GM19025 (cell line): ENCODE data around the gene CTNNA3.

Experiments
- ATAC-seq: cut with Tn5 transposase; IDR thresholded peaks from one replicate; pipeline ENCODE4 v1.9.1; 2021; ENCODE audit warnings: mild to moderate bottlenecking, low read depth, moderate library complexity; ENCODE audit not compliant: unreplicated experiment

Gene CTNNA3

GRCh38 chr10:66629996-66630395 lies 1066.0 kb downstream of the CTNNA3 start:
- ATAC-seq = no peak

DNA sequence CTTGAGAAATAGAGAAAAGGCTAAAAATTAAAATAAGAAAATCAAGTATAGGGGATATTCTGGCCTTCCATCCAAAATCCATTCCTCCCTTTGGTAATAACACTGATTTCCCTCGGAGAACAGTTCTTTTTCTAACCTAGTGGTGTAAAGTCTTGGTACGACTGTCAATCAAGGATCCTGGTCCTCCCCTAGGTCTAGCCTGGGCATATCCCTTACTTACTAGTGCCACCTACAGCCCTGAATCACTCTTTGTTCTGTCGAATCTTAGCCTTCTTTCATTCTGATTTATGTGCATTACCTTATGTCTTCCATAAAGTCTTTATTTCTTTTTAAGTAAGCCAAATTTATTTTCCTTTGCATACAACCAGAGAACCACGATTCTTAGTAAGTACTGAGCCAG lies 1068.8 kb downstream of the CTNNA3 start:
- ATAC-seq = no peak

GRCh38 chr10:66625709-66626590 lies 1070.0 kb downstream of the CTNNA3 start:
- no peak for ATAC-seq

DNA sequence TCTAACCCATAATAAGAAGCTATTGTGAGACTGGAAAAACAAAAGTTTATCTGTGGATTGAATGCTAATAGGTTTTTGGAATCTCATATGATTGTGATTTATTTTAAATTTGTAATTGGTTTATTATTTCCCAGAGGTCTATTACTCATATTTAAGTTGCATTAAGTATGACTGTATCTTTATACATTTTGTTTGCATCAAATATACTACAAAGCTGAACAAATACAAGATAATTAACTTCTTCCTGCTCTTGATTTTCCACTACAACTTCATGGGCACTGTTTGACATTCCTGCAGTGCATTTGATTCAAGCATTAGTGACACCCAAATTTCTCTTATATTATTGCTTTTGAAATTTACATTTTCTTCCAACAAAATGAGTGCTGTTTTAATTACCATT lies 1073.9 kb downstream of the CTNNA3 start:
- ATAC-seq = no peak

GRCh38 chr10:66604195-66604594 lies 1091.8 kb downstream of the CTNNA3 start:
- no peak for ATAC-seq

DNA sequence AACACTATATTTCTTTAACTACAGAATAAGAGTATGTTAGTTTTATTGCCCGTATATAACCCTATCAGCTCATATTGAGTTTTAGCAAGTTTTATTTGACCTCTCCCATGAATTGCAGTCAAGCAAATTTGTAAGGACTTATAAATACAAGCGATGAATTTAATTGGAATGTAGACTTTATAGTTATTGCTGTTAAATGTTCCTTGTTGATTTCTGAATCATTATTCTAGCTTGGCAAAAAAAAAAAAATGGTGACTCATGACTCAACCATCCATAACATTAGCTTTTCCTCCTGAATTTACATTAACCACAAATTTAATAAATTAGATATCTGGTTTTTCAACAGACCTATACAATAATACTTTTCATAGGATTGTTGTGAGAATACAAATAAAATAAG lies 1104.1 kb downstream of the CTNNA3 start:
- ATAC-seq = no peak

- ATAC-seq = no peak
These were observed 1108.3 kb downstream of the CTNNA3 start for GRCh38 chr10:66587680-66588050.

- no peak for ATAC-seq
These were observed 1108.9 kb downstream of the CTNNA3 start for GRCh38 chr10:66586897-66587679.

GRCh38 chr10:66586073-66586472 lies 1109.9 kb downstream of the CTNNA3 start:
- ATAC-seq = no peak

DNA sequence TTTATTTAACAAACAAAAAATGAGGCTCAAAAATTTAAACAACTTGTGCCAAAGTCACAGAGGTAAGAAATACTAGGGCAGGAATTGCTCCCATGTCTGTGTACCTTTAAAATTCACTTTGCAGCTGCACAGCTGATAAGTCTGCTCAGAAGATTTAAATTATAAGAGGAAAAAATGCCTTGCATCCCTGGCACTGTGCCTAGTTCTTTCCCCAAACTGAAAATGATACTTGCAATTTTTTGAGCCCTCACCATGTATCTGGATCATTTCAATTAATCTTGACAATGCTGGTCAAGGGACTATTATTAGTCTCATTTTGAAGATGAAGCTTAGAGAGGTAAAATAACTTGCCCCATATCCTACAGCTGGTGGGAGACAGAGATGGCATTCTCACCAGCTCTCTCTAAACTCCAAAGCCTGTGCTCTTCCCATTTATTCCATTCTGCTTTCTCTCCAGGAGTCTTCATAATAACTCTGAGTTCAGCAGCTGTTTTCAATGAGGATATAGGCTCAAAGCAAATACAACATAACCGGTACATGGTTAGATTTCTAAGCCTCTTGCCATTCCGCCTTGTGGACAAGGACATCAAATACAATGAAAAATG lies 1120.6 kb downstream of the CTNNA3 start:
- no peak for ATAC-seq

DNA sequence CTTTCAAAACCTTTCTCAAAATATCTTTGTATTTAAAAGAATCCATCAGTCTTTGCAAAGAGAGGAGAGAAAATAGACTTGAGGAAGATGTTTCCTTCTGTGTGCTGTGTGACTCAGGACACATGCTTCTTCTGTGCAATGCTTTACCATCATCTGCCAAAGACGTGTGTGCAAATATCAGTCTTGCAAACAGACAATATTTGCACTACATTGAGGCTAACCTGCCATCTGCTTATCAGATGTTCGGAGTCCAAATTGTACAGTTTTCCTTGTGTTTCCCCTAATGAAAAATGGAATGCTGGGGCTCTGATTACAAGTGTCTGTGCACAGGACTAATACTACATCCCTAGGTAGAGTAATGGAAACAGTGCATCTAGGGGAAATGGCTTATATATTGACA lies 1123.3 kb downstream of the CTNNA3 start:
- ATAC-seq = no peak

- ATAC-seq = no peak
These were observed 1130.0 kb downstream of the CTNNA3 start for GRCh38 chr10:66565999-66566398.

DNA sequence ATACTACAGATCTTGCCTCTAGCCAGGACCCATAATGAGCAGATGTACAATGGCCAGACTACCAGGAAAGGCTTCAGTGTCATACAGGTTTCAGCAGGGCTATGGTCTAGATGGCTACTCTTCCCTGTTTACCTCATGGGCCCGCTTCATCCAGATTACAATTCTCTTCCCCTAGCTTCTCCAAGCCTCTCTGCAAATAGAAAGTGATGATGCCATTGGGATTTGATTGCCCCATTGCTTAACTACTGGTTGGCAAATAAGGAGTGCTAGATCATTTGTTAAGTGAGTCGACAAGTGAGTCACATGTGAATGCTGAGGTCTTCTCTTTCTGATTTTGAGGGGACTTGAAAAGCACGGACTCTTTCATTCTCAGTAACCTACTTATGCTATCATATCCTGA lies 1131.7 kb downstream of the CTNNA3 start:
- no peak for ATAC-seq

DNA sequence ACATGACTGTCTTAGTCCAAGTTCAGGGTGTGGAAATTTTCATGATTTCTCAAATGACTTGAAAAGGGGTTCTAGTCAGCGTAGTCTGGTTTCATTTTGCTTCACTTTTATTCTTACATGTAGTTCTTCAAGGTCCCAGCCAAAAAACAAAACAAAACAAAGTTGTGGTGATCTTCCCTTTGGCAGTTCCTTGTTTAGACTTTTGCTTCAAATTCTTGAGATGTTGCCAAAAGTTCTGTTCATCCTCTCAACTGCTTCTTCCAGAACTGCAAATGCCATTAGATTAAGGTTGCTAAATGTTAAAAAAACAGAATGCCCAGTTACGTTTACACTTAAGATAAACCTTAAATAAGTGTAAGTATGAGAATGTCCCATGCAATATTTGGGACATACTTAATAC lies 1140.9 kb downstream of the CTNNA3 start:
- no peak for ATAC-seq

DNA sequence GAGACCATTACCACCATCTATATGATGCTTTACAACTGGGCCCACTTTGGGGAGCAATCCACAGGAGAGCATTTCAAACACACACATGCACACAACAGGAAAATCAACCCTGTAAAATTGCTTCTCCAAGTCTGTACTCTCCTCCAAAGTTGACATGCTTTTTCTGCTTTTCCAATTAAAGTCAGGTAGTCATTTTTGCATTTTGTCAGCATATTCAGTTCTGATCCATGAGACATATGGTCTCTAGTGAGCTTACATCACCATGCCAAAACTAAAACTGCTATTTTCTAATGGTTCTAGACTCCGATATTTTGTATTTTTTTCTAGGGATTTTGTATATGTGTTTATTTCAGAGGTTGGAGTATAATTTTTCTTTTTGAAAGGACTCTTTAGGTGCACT lies 1143.7 kb downstream of the CTNNA3 start:
- no peak for ATAC-seq

DNA sequence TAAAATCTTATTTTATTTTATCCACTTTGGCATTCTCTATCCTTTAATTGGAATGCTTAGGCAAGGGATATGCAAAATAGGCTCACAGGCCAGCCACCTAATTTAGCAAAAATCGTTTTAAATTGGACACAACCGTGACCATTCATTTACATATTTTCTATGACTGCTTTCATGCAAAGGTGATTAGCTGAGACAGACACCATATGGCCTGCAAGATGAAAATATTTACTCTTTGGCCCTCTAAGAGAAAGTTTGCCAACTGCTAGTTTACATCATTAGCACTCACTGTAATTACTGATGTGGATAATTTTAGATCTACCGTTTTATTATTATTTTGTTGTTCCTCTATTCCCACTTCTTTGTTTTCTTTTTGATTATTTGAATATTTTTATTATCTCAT lies 1145.6 kb downstream of the CTNNA3 start:
- no peak for ATAC-seq

GRCh38 chr10:66538908-66539307 lies 1157.1 kb downstream of the CTNNA3 start:
- no peak for ATAC-seq

- no peak for ATAC-seq
These were observed 1157.6 kb downstream of the CTNNA3 start for GRCh38 chr10:66538371-66538770.

DNA sequence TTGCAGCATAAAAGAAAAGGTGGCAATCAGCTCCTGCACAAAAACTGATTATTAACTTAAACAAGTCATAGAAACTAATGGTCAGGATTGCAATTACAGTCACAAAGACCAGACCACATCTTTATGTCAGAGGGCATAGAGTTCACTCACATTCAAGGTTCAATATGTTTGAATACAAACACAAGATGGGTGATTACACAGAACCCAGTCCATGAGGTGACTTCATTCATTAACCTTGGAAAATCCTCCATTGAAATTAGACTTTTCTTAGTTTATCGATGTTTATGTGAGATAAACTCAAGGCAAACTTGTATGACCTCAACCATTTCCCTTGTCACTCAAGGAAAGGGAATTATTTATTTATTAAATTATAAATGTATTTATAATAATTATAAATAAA lies 1158.8 kb downstream of the CTNNA3 start:
- ATAC-seq = no peak

GRCh38 chr10:66535439-66535838 lies 1160.6 kb downstream of the CTNNA3 start:
- no peak for ATAC-seq

DNA sequence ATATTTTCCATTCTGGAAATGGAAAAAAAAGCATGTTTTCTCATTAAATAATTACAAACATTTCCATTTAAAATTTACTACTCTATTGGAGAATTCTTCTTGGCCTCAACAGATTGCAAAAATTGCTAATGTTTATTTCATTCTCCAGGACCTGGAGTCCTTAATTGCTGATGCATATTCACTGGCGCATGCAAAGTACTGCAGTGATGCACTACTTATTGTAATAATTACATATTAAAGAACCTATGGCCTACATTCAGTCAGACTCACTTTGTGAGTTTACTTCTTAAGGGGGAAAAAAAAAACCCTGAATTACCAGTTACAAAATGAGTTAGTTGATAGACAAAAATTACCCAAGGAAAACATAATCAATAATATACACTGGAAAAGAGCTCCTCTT lies 1161.1 kb downstream of the CTNNA3 start:
- no peak for ATAC-seq
